Transverse colon (tissue), 4 donors: Measurements from ENCODE around the gene RHOA.

Experiments
- CTCF ChIP-seq, 5 experiments: fragments of 200-600 bp in 3 of 5; fragments of 450-650 bp in 2 of 5; sonication (generic) in 3 of 5; IDR thresholded peaks; 1 replicate in 2 of 5; 2 replicates in 3 of 5; pipeline ENCODE4 v1.5.1; 2016 to 2017; ENCODE audit warnings: antibody characterized with exemption in 5 of 5, inconsistent platforms in 3 of 5, mild to moderate bottlenecking in 2 of 5, moderate library complexity in 1 of 5
- EP300 ChIP-seq: sonication (generic); formaldehyde crosslinking; IDR thresholded peaks from one replicate; pipeline ENCODE4 v1.6.1; 2017; ENCODE audit warnings: antibody characterized with exemption, low read depth
- POLR2A ChIP-seq: fragments of 450-650 bp; IDR thresholded peaks from one replicate; pipeline ENCODE4 v1.6.1; 2016; ENCODE audit warnings: antibody characterized with exemption, mild to moderate bottlenecking, moderate library complexity
- POLR2AphosphoS5 ChIP-seq, 3 donors: sonication (generic); formaldehyde crosslinking; IDR thresholded peaks; one replicate each; pipeline ENCODE4 v1.6.1; 2016; ENCODE audit warnings: antibody characterized with exemption in 3 of 3

DNA sequence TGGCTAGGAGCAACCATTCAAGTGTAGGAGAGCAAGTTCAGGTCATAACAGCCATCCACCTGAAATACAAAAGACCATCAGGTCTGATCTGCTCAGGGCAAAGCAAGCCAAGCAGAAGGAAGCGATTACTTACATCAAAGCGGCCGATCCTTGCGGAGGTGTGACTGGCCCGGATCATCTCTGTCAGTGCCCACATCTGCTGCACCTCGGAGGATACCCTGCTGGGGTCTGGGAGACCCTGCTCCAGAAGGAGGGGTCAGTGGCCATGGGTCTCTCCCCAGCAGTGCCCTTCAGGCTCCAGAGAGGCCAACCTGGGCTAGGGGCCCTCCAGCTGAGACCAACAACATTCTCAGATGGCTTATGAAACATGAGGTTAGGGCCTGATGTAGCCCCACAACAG is 13.0 kb upstream of the RHOA start:
- no peak for TF ChIP-seq CTCF (IDR thresholded peaks at IDR 0.05)
- TF ChIP-seq POLR2A: no peak
- no peak for TF ChIP-seq POLR2AphosphoS5 (IDR thresholded peaks at IDR 0.05)
- no peak for TF ChIP-seq EP300
